GM21825 (cell line): Measurements from ENCODE around the gene USP43.
"Not testable (repeated sequence)": the region's sequence is repeated elsewhere in the genome, so short reads cannot be mapped to it uniquely, and the experiment has no call there.

Source experiments
- ATAC-seq: cut with Tn5 transposase; IDR thresholded peaks from one replicate; pipeline ENCODE4 v1.9.1; 2021; ENCODE audit warnings: mild to moderate bottlenecking, moderate library complexity; ENCODE audit not compliant: unreplicated experiment

Gene USP43

GRCh38 chr17:9661027-9661426 is 15.7 kb downstream of the USP43 start:
- ATAC-seq = no peak

- not testable (repeated sequence) for ATAC-seq
Measured at GRCh38 chr17:9663511-9663910, 18.2 kb downstream of the USP43 start.

- no peak for ATAC-seq
Measured at GRCh38 chr17:9666461-9667050, 21.2 kb downstream of the USP43 start.

- ATAC-seq = no peak
Measured at GRCh38 chr17:9668517-9668916, 23.2 kb downstream of the USP43 start.

- ATAC-seq = no peak
Measured at GRCh38 chr17:9669551-9670008, 24.3 kb downstream of the USP43 start.

GRCh38 chr17:9670596-9670995 is 25.3 kb downstream of the USP43 start:
- no peak for ATAC-seq

GRCh38 chr17:9671559-9671958 is 26.2 kb downstream of the USP43 start:
- no peak for ATAC-seq

GRCh38 chr17:9672266-9672665 is 26.9 kb downstream of the USP43 start:
- no peak for ATAC-seq

GRCh38 chr17:9672691-9673090 is 27.4 kb downstream of the USP43 start:
- ATAC-seq = no peak

- ATAC-seq = no peak
Measured at GRCh38 chr17:9676084-9676483, 30.8 kb downstream of the USP43 start.

- no peak for ATAC-seq
Measured at GRCh38 chr17:9676820-9677310, 31.5 kb downstream of the USP43 start.

- ATAC-seq = no peak
Measured at GRCh38 chr17:9677411-9677810, 32.1 kb downstream of the USP43 start.

GRCh38 chr17:9677896-9678295 is 32.6 kb downstream of the USP43 start:
- no peak for ATAC-seq

- ATAC-seq = no peak
Measured at GRCh38 chr17:9684955-9685621, 39.8 kb downstream of the USP43 start.

- no peak for ATAC-seq
Measured at GRCh38 chr17:9693755-9694154, 48.4 kb downstream of the USP43 start.

- ATAC-seq = no peak
Measured at GRCh38 chr17:9696279-9697044, 51.1 kb downstream of the USP43 start.

GRCh38 chr17:9700136-9700535 is 54.8 kb downstream of the USP43 start:
- no peak for ATAC-seq

GRCh38 chr17:9700754-9701476 is 55.6 kb downstream of the USP43 start:
- no peak for ATAC-seq

GRCh38 chr17:9702482-9702881 is 57.2 kb downstream of the USP43 start:
- ATAC-seq = no peak

GRCh38 chr17:9702914-9703780 is 57.8 kb downstream of the USP43 start:
- no peak for ATAC-seq
